IMR-90 (cell line): Measurements from ENCODE around the gene CCNE1. TPM values are rescaled to one million over a fixed set of nuclear protein-coding genes. Genes with fewer than 3 reads are reported as not detected.

Source experiments
- ATAC-seq: fragments of 200-7000 bp; cut with Tn5 transposase; 2 replicates; pipeline ENCODE4 v1.9.1; 2020; ENCODE audit warnings: low read depth, mild to moderate bottlenecking, moderate library complexity
- BruUV-seq: library from RNA; stranded (reverse); fragments of 400-500 nt; replicated peaks from 2 replicates; lab custom pipeline; 2021; lab: Mats Ljungman, UMichigan
- CTCF ChIA-PET: fragments of 300-600 bp; formaldehyde crosslinking; extraction: SDS; loops from one replicate; lab custom pipeline; 2021; ENCODE audit warnings: antibody characterized with exemption; lab: Yijun Ruan, JAX
- POLR2A ChIA-PET: fragments of 300-600 bp; sonication (Branson Sonifier 250); formaldehyde crosslinking; loops from one replicate; lab custom pipeline; 2022; ENCODE audit warnings: antibody characterized with exemption; ENCODE audit not compliant: unreplicated experiment; lab: Charles Lee
- DNase-seq: peaks from one replicate; pipeline ENCODE4 v3.0.0; 2013
- H2AFZ ChIP-seq: replicated peaks from 2 replicates; pipeline ENCODE3; 2013; ENCODE audit warnings: low read length, mild to moderate bottlenecking; ENCODE audit not compliant: poor library complexity
- H2AK5ac ChIP-seq: 2 replicates; pipeline ENCODE4 v1.6.1; 2013; ENCODE audit warnings: low read depth, low read length, inconsistent platforms
- H2AK9ac ChIP-seq: replicated peaks from 2 replicates; pipeline ENCODE3; 2013; ENCODE audit warnings: mild to moderate bottlenecking, low read depth, low read length, moderate library complexity; ENCODE audit not compliant: poor library complexity
- H2BK120ac ChIP-seq: 2 replicates; pipeline ENCODE4 v1.6.1; 2013; ENCODE audit warnings: low read depth, low read length, inconsistent platforms
- H2BK15ac ChIP-seq: 3 replicates; pipeline ENCODE4 v1.6.1; 2013; ENCODE audit warnings: low read depth, low read length, inconsistent platforms
- H2BK20ac ChIP-seq: 2 replicates; pipeline ENCODE4 v1.6.1; 2013; ENCODE audit warnings: low read depth, mild to moderate bottlenecking, inconsistent platforms, low read length, moderate library complexity
- H2BK5ac ChIP-seq: 2 replicates; pipeline ENCODE4 v1.6.1; 2013; ENCODE audit warnings: mild to moderate bottlenecking, low read depth, low read length, inconsistent platforms; ENCODE audit not compliant: poor library complexity, severe bottlenecking
- H3K14ac ChIP-seq: replicated peaks from 2 replicates; pipeline ENCODE4 v1.6.1; 2013; ENCODE audit warnings: low read depth, low read length, inconsistent platforms
- H3K18ac ChIP-seq: 2 replicates; pipeline ENCODE4 v1.6.1; 2013; ENCODE audit warnings: low read depth, low read length, control low read depth
- H3K23ac ChIP-seq: 2 replicates; pipeline ENCODE4 v1.6.1; 2013; ENCODE audit warnings: low read depth, low read length, inconsistent platforms
- H3K27ac ChIP-seq: 2 replicates; pipeline ENCODE4 v1.5.1; 2013; ENCODE audit warnings: mild to moderate bottlenecking, control low read depth, low read length; ENCODE audit not compliant: insufficient read depth
- H3K27me3 ChIP-seq: 2 replicates; pipeline ENCODE4 v1.6.1; 2013; ENCODE audit warnings: low read length; ENCODE audit not compliant: control insufficient read depth, insufficient read depth
- H3K36me3 ChIP-seq: 2 replicates; pipeline ENCODE4 v1.6.1; 2013; ENCODE audit warnings: low read length, mixed read lengths; ENCODE audit not compliant: control insufficient read depth, insufficient read depth
- H3K4ac ChIP-seq: 2 replicates; pipeline ENCODE4 v1.6.1; 2013; ENCODE audit warnings: low read depth, low read length, inconsistent platforms
- H3K4me1 ChIP-seq: 2 replicates; pipeline ENCODE4 v1.6.1; 2013; ENCODE audit warnings: low read length, mixed read lengths; ENCODE audit not compliant: control insufficient read depth, insufficient read depth
- H3K4me2 ChIP-seq: 2 replicates; pipeline ENCODE4 v1.6.1; 2013; ENCODE audit warnings: low read depth, mild to moderate bottlenecking, control low read depth, low read length, moderate library complexity
- H3K4me3 ChIP-seq: 2 replicates; pipeline ENCODE4 v1.5.1; 2013; ENCODE audit warnings: low read depth, mild to moderate bottlenecking, control low read depth, low read length, moderate library complexity; ENCODE audit not compliant: insufficient read depth
- H3K56ac ChIP-seq: 2 replicates; pipeline ENCODE4 v1.6.1; 2013; ENCODE audit warnings: low read length, inconsistent platforms; ENCODE audit not compliant: insufficient read depth; ENCODE audit errors: extremely low read depth
- H3K79me1 ChIP-seq, 2 experiments: 2 replicates each; pipeline ENCODE4 v1.6.1; 2013; ENCODE audit warnings: low read length in 2 of 2, inconsistent platforms in 1 of 2, low read depth in 1 of 2
- H3K9ac ChIP-seq: 2 replicates; pipeline ENCODE4 v1.6.1; 2013; ENCODE audit warnings: low read depth, low read length, control low read depth
- H3K9me1 ChIP-seq: 2 replicates; pipeline ENCODE4 v1.6.1; 2013; ENCODE audit warnings: low read length, inconsistent platforms; ENCODE audit not compliant: insufficient read depth
- H3K9me3 ChIP-seq: 2 replicates; pipeline ENCODE4 v1.6.1; 2013; ENCODE audit warnings: low read length; ENCODE audit not compliant: control insufficient read depth, insufficient read depth
- H4K20me1 ChIP-seq: 2 replicates; pipeline ENCODE4 v1.6.1; 2013; ENCODE audit warnings: low read length, inconsistent platforms; ENCODE audit not compliant: insufficient read depth
- H4K5ac ChIP-seq: 2 replicates; pipeline ENCODE4 v1.6.1; 2013; ENCODE audit warnings: mild to moderate bottlenecking, low read depth, low read length, control low read depth
- H4K8ac ChIP-seq, 2 experiments: 2 replicates each; pipeline ENCODE4 v1.6.1; 2013; ENCODE audit warnings: low read depth in 2 of 2, low read length in 2 of 2, control low read depth in 1 of 2, inconsistent platforms in 1 of 2
- H4K91ac ChIP-seq: 2 replicates; pipeline ENCODE4 v1.6.1; 2013; ENCODE audit warnings: low read depth, low read length, inconsistent platforms; ENCODE audit not compliant: insufficient read depth
- BHLHE40 ChIP-seq: fragments of 150-350 bp; IDR thresholded peaks from 2 replicates; pipeline ENCODE4 v1.6.1; 2016; ENCODE audit warnings: mild to moderate bottlenecking, low read depth, low read length
- CEBPB ChIP-seq: IDR thresholded peaks from 2 replicates; pipeline ENCODE4 v1.6.1; 2012; ENCODE audit warnings: low read depth, low read length, improper control_type of control experiment
- CTCF ChIP-seq: conservative IDR thresholded peaks from 2 replicates; pipeline ENCODE4 v1.5.1; 2012; ENCODE audit warnings: mild to moderate bottlenecking, low read depth, low read length, improper control_type of control experiment
- FOS ChIP-seq: fragments of 150-350 bp; IDR thresholded peaks from 2 replicates; pipeline ENCODE4 v1.6.1; 2016; ENCODE audit warnings: low read depth, low read length
- MAFK ChIP-seq: IDR thresholded peaks from 2 replicates; pipeline ENCODE4 v1.6.1; 2012; ENCODE audit warnings: low read depth, low read length, improper control_type of control experiment
- MAZ ChIP-seq: IDR thresholded peaks from 2 replicates; pipeline ENCODE4 v1.6.1; 2012; ENCODE audit warnings: low read depth, mild to moderate bottlenecking, low read length, improper control_type of control experiment, moderate library complexity, borderline replicate concordance
- POLR2A ChIP-seq: IDR thresholded peaks from 2 replicates; pipeline ENCODE4 v1.6.1; 2012; ENCODE audit warnings: mild to moderate bottlenecking, low read depth, low read length
- RAD21 ChIP-seq: IDR thresholded peaks from 2 replicates; pipeline ENCODE4 v1.6.1; 2012; ENCODE audit warnings: low read length, improper control_type of control experiment
- RCOR1 ChIP-seq: IDR thresholded peaks from 2 replicates; pipeline ENCODE4 v1.6.1; 2012; ENCODE audit warnings: mild to moderate bottlenecking, low read length, improper control_type of control experiment; ENCODE audit not compliant: insufficient replicate concordance
- SMC3 ChIP-seq: fragments of 150-350 bp; IDR thresholded peaks from 2 replicates; pipeline ENCODE4 v1.6.1; 2016; ENCODE audit warnings: low read depth, mild to moderate bottlenecking, antibody characterized with exemption, low read length, moderate library complexity
- USF2 ChIP-seq: fragments of 150-350 bp; IDR thresholded peaks from 2 replicates; pipeline ENCODE4 v1.6.1; 2017; ENCODE audit warnings: mild to moderate bottlenecking, antibody characterized with exemption, low read length, low read depth
- WGBS, 2 experiments: methylation state at CpG; one replicate each; pipeline versions ENCODE4 v1.1.5 to v1.1.7; 2013; ENCODE audit warnings: missing lambda C conversion rate in 2 of 2; ENCODE audit not compliant: insufficient read length in 1 of 2; ENCODE audit errors: extremely low coverage in 2 of 2; 5-methylcytosine and 5-hydroxymethylcytosine counted together
- dilution Hi-C: fragments of 300-500 bp; cut with HindIII; formaldehyde crosslinking; loops from one replicate; pipeline ENCODE4 v1.14.3; 2018; ENCODE audit warnings: low sequenced_read_pairs; ENCODE audit not compliant: unreplicated experiment
- in situ Hi-C: fragments of 300-500 bp; cut with MboI; formaldehyde crosslinking; loops from 3 replicates; pipeline ENCODE4 v1.14.3; 2019; ENCODE audit warnings: low sequenced_read_pairs, inconsistent platforms, mixed read lengths
- intact Hi-C: fragments of 100-400 bp; cut with micrococcal nuclease; formaldehyde crosslinking; loops from 2 replicates; pipeline ENCODE4 v1.10.0; 2022
- polyA plus RNA-seq, 3 experiments: library from polyadenylated mRNA; depleted of rRNA; stranded (reverse); fragments of >200 nt; gene quantifications; 2 replicates each; pipeline ENCODE4 v1.2.3, GENCODE V29; 2012; ENCODE audit warnings: low replicate concordance in 1 of 3
- total RNA-seq: library from RNA; depleted of rRNA; stranded (reverse); fragments of >200 nt; gene quantifications from 2 replicates; pipeline ENCODE4 v1.2.3, GENCODE V29; 2012

The CCNE1 gene
- total and polyA plus RNA-seq, 2 of the 4 experiments (the other 2 are of a cell fraction), result 6.8 to 7.0 TPM

- Histone ChIP-seq H4K8ac (no peak overlapping the region), H3K9me3 (no peaks in the 10 kb centered on the region), H3K27ac (no peak overlapping the region), H4K91ac (no peak overlapping the region), H2AFZ (no peak overlapping the region), H2AK5ac (no peak overlapping the region), H3K4ac (no peak overlapping the region), H3K4me2 (no peak overlapping the region), H4K5ac (no peak overlapping the region), H2BK5ac (no peak overlapping the region), H2BK120ac (no peak overlapping the region), H3K18ac (no peak overlapping the region), H2BK20ac (no peak overlapping the region), H2BK15ac (no peak overlapping the region), H3K4me1 (no peaks in the 10 kb centered on the region), H3K9me1 (no peaks in the 10 kb centered on the region), H2AK9ac (no peak overlapping the region), H3K9ac (no peak overlapping the region), H3K4me3 (no peak overlapping the region), H3K14ac (no peak overlapping the region), H4K20me1 (no peaks in the 10 kb centered on the region), H3K36me3 (no peaks in the 10 kb centered on the region), H3K56ac (no peak overlapping the region), H3K23ac (no peak overlapping the region), H3K79me1 (no peaks in the 10 kb centered on the region), H3K27me3 (peaks cover 12% of the 10 kb centered on the region)
- CTCF ChIA-PET, result no interaction called here
- dilution Hi-C loops, result no loop called here
- no TSS peak for BruUV-seq
- POLR2A ChIA-PET, result no interaction called here
- in situ Hi-C loops, result no loop called here
- no peak for ATAC-seq
- DNase-seq, result no peak
- intact Hi-C loops, result no loop called here
- TF ChIP-seq CTCF (no peak), USF2 (no peak), CEBPB (no peak), FOS (no peak), POLR2A (no peak), RCOR1 (no peak), BHLHE40 (no peak), MAZ (no peak), RAD21 (no peak), SMC3 (no peak), MAFK (no peak)
- WGBS, 2 experiments, result no CpG with 5 or more reads among the region's 9 CpGs
Observed at GRCh38 chr19:29837996-29838395, 26.2 kb downstream of the CCNE1 start.
